Activated T-cell treated with anti-CD3 and anti-CD28 coated beads, Interleukin-2, amount 50 U/mL, for 1 hour (primary cell): ENCODE data around the gene IFT122.
"Not testable (repeated sequence)": the region's sequence is repeated elsewhere in the genome, so short reads cannot be mapped to it uniquely, and the experiment has no call there.

Experiments used
- DNase-seq: peaks from one replicate; pipeline ENCODE4 v3.0.0-alpha.2; 2020

The IFT122 gene

DNA sequence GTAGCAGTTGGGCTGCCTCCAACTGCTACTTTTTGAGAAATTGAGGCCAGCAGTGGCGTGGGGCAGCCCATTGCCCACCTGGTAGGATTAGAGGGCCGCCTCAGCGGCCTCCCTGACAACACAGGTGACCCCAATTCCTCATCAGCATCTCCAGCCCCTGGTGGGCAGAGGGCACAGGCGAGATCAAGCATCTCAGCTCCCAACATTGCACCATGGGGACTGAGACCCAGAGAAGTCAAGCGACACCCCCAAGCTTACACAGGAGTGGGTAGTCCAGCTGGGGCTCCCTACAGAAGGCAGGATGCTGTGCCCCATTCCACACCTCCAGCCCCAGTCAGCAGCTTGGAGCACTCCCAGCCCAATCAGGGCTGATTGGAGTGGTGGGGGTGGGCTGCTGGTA, 102.7 kb downstream of the IFT122 start:
- DNase-seq: no peak

DNA sequence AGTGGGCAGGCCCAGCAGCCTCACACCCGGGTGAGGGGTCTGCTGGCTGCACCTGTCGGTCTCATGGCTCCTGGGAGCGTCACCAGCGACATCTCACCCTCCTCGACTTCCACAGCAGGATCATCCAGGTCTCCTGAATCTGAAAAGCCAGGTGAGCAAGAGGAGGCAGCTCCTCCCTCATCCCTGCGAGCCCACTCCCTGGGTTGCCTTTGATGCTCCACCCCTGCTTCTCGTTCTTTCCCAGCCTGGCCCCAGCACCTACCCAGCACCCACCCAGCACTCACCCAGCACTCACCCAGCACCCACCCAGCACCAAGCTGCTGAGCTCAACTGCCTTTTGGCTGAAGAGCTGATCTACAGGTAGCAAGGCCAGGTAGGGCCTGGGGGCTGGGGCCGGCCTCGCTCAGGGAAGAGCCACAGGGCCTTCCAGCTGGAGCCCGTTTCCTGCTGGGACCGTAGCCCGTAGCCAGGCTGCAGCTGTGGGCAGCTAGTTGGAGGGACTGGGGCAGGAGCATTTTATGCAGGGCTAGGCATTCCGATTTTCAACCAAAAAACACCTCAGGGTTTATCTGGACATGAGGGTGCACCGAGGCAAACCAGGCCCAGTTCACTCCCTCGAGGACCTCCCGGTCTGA, 103.2 kb downstream of the IFT122 start, which contains the start of gene H1-8:
TSS of gene H1-8 (plus strand) at position 20 of the 635 bp plus-strand sequence. CDS start at position 64, 44 bp downstream.
- DNase-seq: no peak

DNA sequence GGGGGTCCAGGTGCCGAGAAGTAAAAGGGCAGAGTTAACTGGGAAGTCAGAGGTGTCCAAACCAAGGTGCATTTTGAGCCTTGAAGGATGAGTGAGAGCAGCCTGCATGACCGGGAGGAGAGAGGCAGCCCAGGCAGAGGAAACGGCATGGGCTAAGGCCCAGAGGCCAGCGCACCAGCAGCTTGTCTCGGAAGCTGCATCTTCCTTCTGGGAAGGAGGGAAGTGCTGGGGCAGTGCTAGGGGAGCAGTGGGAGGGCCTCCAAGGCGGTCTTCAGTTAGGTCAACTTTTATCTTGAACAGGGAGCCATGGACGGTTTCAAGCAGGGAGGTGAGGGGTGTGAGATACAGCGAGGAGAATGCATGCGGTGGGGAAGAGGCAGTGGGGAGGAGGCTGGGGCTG, 104.0 kb downstream of the IFT122 start:
- no peak for DNase-seq

DNA sequence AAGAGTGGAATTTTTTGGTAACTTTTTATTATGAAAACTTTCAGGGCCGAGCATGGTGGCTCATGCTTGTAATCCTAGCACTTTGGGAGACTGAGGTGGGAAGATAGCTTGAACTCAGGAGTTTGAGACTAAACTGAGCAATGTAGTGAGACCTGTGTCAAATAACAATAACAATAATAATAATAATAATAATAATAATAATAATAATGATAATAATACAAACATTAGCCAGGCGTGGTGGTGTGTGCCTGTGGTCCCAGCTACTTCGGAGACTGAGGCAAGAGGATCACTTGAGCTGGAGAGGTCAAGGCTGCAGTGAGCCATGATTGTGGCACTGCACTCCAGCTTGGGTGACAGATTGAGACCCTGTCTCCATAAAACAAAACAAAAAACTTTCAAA, 105.9 kb downstream of the IFT122 start:
- not testable (repeated sequence) for DNase-seq

DNA sequence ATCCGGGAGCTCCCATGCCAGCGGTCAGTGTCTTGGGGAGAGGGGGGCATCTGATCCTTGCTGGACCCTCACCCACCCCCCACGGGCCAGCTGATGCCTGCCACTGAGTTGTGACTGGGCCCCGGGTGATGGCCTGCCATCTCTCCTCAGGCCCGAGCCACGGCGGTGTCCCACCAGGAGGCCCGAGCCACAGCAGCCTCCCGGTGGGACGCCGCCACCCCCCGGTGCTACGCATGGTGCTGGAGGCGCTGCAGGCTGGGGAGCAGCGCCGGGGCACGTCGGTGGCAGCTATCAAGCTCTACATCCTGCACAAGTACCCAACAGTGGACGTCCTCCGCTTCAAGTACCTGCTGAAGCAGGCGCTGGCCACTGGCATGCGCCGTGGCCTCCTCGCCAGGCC, 107.2 kb downstream of the IFT122 start:
- DNase-seq: no peak

DNA sequence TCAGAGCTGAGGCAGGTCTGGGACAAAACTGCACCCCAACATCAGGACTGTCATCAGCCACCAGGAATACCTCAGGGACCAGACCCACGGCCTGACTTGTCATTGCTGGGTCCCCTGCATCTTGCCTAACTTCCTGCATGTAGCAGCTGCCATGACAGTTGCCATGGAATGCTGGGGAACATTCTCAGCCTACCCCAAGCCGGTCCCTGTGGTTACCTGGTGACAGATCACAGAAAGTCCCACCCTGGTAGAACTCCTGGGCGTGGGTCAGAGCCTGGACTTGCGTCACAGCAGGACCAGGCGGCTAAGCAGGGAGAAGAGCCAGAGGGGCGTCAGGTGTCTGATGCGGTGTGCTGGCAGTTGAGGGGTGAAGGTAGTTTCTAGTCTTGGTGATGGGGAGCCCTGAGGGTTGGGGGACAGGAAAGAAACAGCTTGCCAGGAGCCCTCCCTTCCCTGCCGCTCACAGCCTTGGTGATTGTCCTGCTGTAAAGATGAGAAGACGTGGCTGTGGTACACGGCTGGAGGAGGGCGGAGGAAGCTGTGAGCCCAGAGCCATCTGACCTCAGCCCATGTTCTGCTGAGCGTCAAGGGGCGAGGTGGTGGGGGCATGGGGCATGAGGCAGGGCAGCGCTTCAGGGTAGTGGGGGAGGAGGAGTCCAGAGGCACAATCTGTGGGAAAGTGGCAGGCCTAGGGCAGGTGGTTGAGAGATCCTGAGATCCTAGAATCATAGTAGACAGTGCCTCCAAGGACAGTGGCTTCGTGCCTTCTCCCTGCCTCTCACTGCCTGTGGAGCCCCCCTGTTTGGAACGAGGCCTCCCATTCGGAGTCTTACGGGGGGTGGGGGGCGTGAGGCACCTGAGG, 108.3 kb downstream of the IFT122 start:
- no peak for DNase-seq

DNA sequence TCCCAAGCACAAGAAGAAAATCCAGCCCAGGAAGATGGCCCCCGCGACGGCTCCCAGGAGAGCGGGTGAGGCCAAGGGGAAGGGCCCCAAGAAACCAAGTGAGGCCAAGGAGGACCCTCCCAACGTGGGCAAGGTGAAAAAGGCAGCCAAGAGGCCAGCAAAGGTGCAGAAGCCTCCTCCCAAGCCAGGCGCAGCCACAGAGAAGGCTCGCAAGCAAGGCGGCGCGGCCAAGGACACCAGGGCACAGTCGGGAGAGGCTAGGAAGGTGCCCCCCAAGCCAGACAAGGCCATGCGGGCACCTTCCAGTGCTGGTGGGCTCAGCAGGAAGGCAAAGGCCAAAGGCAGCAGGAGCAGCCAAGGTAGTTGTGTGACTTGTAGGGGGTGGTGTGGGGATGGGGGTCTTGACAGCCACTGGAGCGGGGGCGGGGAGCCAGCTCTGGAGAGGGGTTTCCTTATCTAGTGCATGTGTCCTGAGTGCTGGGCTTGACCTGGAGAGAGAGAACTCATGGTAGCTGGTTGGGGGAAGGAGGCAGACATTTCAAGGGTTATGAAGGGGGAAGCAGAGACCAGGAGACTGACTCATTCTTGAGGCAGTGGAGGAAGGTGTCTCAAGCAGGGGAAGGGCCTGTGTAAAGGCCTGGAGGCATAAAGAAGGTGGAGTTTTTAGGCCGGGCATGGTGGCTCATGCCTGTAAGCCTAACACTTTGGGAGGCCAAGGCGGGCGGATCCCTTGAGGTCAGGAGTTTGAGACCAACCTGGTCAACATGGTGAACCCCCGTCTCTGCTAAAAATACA, 109.2 kb downstream of the IFT122 start:
- DNase-seq: no peak

DNA sequence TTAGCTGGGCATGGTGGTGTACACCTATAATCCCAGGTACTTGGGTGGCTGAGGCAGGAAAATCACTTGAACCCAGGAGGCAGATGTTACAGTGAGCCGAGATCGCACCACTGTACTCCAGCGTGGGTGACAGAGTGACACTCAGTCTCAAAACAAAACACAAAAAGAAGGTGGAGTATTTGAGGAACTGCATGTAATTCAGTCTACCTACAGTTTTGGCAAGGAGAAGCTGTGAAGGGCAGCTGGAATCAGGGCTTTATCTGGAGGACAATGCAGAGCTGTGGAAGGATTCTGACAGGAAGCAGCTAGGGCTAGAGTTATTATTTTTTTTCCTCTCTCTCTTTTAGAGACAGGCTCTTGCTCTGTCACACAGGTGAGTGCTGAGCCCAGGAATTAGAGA, 109.8 kb downstream of the IFT122 start:
- DNase-seq: no peak

DNA sequence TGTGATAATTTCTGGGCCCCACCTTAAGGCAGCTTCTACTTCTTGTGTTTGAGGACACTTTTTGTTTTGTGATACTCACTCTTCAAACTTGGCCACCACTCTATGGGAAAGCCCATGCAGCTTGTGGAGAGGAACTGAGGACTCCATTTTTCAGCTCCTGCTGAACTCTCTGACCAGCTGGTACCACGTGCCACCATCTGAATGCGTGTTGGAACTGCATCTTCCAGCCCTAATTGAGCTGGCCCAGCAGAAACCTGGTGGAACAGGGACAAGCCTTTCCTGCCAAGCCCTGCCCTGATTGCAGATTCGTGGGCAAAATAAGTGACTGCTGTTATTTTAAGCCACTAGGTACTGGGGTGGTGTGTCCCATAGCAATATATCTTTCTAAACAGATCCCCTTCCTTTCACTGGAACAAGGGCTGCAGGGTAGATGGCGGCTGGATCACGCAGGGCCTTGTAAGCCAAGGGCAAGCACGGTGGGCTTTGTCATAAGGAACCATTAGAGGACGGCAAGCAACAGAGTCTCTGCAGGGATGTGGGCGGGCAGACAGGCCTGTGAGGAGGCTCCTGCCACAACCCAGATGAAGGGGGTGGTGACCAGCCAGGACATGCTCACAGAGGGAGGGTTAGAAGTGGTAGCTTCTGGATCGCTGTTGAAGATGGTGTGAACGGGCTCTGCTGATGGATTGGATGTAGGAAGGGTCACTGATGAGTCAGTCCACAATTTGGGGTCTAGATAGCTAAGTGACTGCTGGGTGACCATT, 112.4 kb downstream of the IFT122 start:
- DNase-seq: no peak

DNA sequence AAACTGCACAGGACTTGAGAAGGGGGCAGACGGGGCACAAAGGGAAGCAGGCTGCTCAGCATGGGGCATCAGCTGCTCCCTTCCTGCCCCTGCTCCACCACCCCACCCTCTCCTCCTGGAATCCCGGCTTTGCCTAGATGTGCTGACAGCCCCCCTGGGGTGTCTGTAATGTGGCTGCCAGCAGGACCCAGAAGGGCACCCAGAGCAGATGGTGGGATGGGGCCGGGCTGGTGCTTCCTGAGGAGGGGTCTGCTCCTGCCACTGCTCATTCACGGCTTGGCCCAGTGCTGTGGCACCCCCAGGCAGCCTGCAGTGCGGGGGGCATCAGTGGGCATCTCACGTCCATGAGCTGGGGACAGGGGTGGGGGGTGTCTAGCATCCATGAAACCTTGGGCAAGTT, 113.1 kb downstream of the IFT122 start:
- DNase-seq: no peak

DNA sequence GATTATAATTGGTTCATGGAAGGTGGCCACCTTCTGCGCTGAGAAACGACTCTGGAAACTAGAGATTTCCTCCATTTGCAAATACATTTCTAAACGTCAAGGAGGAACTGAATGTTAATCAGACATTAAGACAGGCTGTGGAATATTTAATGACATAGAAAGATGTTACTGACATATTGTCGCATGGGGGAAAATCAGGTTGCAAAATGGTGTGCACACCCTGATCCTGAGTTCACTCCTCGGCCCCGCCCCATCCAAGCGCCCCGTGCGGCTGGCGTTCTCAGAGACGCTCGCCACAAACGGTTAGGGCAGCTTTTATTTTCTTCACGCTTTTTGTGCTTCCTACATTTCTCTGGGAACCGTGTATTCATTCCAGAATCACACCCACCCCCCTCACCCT, 113.7 kb downstream of the IFT122 start:
- DNase-seq: no peak

DNA sequence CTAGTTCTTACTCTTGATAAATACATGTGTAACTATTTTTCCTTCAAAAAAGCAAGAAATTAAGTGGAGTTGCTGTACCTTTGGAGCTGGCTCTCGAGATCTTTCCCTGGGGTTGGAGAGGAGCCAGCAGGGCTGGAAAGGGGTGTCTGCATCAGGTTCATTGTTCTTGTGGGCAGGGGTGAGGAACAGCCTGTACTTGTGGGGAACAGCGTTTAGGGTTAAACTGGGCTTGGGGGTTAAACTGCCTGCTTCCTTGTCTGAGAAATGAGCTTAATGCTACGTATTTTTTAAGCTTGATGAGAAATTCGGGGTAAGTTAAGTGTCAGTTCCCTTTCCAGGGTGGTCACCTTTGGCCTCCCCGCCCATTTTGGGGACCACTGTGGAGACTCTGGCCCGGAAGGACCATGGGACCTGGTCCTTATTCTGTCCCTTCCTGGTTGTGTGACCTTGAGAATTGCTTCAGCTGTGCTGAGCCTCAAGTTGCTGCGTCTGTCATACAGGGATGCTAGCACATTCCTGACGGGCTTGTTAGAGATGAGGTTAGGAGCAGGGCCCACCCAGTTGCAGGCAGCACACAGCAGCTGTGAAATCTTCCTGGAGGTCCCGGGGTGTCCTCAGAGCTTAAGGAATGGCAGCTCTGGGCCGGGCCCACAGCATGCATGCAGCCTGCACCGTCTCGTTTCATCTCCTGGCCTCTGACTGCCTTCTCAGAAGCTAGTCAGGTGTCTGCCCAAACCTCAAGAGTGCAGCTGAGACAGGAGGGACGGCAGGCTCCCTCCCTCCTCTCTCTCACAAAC, 114.5 kb downstream of the IFT122 start:
- DNase-seq: no peak

DNA sequence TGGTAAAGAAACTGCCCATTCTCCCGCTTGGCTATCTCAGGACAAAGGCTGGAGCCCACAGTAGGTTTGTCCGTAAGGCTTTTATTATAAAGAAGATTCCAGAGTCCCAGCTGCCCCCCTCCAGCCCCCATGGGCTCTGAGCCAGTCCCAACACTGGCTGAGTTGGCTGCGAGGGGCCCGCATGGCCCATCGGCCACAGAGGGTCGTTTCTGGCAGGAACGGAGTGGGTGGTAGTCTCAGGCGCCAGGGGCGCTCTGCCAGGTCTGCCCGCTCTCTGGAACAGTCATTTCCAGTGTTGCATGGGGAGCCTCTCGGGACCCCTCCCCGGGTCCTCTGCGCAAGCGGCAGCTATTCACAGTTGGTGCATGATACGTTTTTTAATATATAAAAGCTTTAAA, 115.1 kb downstream of the IFT122 start:
- DNase-seq: no peak

DNA sequence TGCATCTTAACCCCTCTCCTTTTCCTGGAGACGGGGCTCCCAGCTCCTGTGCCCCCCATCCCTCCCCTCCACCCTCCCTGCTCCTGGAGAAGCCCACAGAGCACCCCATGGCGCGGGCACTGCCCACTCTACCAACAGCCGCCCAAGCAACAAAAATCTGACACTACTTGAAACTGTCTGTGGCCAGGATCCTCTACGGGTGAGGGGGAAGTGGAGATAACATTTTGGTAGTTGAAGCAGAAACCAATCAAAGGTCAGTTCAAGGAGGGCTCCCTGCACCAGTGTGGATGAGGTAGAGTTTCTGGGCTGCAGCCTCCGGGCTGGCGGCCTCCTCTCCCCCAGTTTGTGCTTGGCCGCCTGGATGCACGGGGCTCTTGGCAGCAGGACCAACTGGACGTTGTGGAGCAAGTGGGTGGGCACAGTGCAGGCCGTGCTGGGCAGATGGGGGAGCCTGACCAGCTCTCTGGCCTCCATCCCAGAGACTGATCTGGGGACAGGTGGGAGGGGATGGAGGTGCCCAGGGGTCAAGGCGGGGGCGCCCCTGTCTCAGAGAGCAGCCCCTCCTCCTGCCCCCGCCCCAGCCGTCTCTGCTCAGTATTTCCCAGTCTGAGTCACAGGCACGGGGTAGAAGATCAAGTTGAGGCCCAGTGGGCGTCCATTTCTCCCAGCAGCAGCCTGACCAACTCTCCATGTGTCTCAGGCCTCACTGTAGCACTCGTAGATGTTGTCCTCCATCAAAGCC, 115.8 kb downstream of the IFT122 start:
- DNase-seq: no peak

DNA sequence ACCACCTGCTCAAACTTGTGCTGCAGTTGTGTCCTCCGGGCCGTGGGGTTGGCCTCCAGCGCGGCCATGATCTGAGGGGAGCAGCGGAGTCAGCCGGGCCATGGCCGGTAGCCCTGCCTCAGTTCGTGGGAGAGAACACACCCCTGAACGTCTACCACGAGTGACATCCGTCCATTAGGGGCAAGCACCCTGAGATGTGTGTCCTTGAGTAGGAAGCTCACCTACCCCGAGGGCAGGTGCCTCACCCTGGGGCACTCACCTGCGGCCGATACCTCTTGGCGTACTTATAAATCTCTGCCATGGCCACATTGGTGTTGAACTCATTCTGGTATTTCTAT, 116.3 kb downstream of the IFT122 start:
- no peak for DNase-seq

DNA sequence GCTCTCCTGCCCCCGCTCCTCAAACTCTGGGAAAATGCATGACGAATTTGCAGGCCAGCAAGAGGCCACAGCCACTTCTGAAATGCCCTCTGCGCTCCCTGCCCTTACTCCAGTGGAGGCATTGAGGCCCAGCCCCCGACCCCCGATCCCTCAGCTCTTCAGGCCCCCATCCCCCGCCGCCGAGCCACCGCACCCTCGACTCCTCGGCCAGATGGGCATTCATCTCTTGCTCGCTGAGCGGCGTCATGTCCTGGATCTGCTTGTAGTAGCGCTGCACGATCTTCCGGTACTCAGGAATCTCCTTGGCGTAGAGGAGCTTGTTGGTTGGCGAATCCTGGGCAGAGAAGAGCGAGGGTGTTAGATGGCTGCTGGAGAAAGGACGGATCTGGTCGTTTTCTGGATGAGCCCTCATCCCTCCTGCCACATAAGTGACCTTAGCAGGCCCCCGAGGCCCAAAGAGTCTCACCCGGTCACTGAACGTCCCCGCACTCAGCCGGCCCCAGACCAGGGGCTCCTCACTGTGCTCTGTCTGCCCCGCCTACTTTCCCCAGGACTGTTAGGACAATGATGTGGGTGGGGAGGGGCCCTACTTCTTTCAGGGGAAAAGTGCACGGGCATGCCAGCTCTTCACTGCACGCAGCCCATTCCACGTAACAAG, 117.0 kb downstream of the IFT122 start:
- no peak for DNase-seq

DNA sequence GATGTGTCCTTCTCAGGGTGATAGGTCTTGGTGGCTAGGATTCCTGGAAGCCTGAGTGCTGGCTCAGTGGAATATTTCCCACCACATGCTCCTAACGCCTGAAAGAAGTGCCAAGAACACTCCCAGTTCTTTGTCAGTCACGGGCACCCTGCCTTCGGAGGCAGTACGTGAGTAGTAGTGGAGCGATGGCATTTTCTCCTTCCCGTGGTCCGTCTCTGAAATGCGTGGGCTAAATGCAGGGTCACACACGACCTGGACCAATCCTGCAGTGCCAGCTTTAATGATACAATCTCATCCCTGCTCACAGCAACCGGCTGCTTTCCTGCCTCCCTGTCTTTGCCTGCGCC, 117.5 kb downstream of the IFT122 start:
- DNase-seq: no peak

DNA sequence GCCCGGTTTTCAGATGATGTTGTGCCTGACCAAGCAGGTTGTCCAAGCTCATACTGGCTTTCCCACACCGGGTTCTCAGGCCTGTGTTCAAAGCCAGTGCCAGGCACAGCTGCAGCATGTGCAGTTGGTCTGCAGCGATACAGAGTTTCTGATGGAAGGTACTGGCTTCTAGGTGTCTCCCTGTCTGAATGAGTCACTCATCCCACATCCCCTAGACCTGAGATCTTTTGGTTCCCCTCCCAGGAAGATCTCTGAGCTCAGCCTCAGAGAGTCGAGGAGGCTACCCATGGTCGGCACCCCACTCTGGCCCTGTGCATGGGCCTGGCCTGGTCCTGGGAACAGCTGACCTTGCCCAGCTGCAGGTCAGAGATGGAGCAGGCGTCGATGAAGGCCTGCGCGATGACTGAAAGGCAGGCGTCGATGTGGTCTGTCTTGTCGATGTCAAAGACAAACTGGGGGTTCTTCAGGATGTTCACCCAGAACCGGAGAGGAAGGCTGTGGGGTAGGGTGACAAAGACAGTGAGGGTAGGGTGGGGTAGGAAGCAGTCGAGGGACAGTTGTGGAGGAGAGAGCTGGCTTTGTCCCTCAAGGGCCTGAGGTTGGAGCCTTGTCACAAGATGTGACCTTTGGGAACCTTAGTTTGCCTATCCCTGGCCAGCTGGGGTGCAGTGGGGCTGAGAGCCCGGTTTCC, 118.2 kb downstream of the IFT122 start:
- DNase-seq: no peak

DNA sequence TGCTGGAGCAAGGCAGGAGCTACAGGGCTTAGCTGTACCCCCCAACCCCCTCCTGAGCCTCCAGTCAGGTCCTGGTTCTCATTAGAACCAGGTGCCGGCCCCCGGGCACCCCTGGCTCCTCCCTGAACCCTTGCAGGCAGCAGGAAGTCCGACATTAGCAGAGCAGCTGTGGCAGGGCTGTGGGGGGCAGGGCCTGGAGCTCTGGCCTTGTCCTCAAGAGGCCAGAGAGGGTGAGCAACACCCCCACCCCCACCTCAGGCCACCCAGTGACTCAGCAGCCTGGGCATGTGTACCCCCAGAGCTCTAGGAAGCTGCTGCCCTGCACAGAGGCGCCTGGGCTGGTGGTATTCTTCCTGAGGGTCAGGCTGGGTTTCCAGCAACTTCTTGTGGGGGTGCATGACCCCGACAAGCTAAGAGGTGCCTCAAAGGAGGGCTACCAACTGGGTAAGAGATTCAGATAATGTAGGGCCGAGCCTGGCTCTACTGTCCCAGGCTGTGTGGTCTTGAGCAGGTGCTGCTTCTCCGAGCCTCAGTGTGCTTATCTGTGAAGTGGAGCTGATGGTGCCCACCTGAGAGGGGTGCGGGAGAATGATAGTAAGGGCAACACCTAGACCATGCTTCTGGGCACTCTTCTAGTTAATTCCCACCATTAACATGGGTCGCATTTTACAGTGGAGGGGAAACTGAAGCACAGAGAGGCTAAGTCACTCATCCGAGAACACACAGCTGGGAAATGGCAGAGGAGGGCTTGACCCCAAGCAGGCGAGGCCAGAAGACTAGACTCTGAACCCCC, 118.9 kb downstream of the IFT122 start:
- DNase-seq: no peak
